Tibial nerve (tissue), 3 donors: Measurements from ENCODE around the gene SF1.
"Not testable (repeated sequence)": the region's sequence is repeated elsewhere in the genome, so short reads cannot be mapped to it uniquely, and the experiment has no call there.

ENCODE experiments used
- POLR2A ChIP-seq, 2 donors: fragments of 450-650 bp; IDR thresholded peaks; one replicate each; pipeline ENCODE4 v1.6.1; 2017; ENCODE audit warnings: antibody characterized with exemption in 2 of 2, mild to moderate bottlenecking in 2 of 2, moderate library complexity in 2 of 2
- TF ChIP-seq, protein P1 (sequence below), 5 experiments: fragments of 200-600 bp in 3 of 5; fragments of 450-650 bp in 2 of 5; sonication (generic) in 3 of 5; IDR thresholded peaks; one replicate each; pipeline ENCODE4 v1.5.1; 2016 to 2019; ENCODE audit warnings: antibody characterized with exemption in 5 of 5, mild to moderate bottlenecking in 3 of 5, moderate library complexity in 2 of 5

DNA sequence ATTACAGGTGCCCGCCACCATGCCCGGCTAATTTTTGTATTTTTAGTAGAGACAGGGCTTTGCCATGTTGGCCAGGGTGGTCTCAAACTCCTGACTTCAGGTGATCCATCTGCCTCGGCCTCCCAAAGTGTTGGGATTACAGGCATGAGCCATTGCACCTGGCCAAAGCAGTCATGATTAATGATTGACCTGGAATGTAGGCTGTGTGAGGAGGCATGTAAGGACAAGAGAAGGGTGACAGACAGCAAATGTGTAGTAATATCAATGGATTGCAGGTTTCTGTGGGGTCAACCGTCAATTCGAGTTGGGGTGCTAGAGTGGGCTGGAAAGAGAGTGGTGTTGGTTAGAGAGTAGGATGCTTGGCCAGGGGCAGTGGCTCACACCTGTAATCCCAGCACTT lies 37.1 kb upstream of the SF1 start:
- TF ChIP-seq, protein P1, sequence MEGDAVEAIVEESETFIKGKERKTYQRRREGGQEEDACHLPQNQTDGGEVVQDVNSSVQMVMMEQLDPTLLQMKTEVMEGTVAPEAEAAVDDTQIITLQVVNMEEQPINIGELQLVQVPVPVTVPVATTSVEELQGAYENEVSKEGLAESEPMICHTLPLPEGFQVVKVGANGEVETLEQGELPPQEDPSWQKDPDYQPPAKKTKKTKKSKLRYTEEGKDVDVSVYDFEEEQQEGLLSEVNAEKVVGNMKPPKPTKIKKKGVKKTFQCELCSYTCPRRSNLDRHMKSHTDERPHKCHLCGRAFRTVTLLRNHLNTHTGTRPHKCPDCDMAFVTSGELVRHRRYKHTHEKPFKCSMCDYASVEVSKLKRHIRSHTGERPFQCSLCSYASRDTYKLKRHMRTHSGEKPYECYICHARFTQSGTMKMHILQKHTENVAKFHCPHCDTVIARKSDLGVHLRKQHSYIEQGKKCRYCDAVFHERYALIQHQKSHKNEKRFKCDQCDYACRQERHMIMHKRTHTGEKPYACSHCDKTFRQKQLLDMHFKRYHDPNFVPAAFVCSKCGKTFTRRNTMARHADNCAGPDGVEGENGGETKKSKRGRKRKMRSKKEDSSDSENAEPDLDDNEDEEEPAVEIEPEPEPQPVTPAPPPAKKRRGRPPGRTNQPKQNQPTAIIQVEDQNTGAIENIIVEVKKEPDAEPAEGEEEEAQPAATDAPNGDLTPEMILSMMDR (IDR thresholded peaks at IDR 0.05) = not testable (repeated sequence)
- TF ChIP-seq POLR2A (IDR thresholded peaks at IDR 0.05) = not testable (repeated sequence)
